Stimulated activated CD4-positive, alpha-beta T cell treated with anti-CD3 and anti-CD28 coated beads, Interleukin-2, amount 100 ng/mL, for 4 hours (primary cell): ENCODE data around the gene PCIF1.
"Not testable (repeated sequence)": the region's sequence is repeated elsewhere in the genome, so short reads cannot be mapped to it uniquely, and the experiment has no call there.

Experiments
- DNase-seq: peaks from one replicate; pipeline ENCODE4 v3.0.0-alpha.2; 2020; ENCODE audit warnings: low read depth

PCIF1 gene

DNA sequence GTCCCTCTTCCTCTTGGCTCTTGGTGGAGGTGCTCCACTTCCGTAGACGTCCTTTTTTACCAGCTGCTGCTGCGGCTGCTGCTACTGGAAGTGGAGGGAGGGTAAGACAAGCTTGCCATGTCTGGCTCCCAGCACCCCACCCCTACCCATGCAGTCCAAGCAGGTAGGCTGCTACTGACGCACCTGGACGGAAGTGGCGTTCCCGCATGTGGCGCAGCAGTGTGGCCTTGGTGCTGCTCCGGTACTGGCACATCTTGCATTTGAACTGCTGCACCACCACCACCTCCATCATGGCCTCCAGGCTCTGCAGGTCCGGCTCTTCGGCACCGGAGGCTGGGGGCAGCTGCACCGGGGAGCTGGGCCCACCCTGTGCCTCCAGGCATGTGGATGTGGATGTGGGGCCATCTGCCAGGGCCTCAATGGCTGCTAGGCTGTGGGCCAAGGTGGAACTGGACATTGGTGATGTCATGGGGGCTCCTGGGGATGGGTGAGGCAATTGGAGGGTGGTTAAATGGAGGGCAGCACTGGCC lies 33.1 kb downstream of the PCIF1 start:
- no peak for DNase-seq

DNA sequence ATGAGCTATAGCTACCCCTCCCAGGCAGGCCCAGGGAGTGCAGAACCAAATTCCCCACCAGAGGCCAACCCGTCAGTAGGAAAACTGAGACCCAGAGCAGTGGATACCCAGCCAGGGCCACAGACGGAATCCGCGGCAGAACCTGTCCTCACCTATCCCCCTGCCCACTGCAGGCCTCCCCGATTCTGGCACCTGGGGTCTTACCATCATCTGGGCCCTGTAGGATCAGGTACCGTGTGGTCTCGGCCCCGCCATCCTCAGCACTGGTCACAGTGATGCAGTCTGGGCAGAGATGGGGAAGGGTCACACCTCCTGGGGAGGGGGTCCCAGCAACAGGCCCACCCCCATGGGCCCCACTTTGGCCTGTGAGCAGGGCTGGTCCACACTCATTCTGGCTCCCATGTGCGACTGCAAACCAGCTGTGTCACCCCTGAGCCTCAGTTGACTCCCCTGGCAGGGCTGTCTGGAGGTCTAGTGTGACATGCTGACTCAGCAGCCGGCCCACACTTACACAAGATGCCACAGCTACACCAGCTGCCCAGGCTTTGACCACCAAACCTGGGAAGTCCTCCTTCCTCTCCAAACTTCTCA lies 33.7 kb downstream of the PCIF1 start:
- DNase-seq = no peak

DNA sequence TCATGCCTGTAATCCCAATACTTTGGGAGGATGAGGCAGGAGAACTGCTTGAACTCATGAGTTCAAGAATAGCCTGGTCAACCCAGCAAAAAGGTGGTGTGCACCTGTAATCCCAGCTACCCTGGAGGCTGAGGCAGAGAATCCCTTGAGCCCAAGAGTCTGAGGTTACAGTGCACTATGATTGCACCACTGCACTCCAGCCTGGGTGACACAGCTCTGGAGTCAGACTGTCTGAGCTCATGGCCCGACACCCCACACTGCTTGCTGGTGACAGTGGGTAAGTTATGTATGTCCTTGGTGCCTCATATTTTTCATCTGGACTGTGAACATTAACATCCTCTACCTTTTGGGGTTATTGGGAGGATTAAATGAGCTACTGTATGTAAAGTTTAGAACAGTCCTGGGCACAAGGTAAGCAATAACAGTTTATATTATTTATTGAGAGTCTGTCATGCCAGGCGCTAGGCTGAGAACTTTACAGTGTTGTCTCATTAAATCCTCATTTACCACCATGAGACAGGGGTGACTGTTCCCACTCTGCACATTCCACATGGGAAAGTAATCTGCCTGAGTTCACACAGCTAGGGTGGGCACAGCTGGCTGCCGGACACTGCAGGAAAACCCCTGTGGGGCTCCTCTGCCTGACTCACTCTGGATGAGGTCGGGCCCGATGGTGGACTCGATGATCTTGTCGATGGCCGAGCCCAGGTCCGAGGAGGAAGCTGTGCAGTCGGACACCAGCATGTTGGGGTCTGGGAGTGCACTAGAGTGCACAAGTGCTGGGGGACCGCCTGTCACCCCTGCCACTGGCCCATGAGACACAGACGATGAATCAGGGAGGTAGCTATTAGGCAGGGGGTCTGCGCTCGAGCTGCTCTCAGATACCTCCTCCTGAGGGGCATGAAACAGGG lies 34.6 kb downstream of the PCIF1 start:
- DNase-seq = no peak

DNA sequence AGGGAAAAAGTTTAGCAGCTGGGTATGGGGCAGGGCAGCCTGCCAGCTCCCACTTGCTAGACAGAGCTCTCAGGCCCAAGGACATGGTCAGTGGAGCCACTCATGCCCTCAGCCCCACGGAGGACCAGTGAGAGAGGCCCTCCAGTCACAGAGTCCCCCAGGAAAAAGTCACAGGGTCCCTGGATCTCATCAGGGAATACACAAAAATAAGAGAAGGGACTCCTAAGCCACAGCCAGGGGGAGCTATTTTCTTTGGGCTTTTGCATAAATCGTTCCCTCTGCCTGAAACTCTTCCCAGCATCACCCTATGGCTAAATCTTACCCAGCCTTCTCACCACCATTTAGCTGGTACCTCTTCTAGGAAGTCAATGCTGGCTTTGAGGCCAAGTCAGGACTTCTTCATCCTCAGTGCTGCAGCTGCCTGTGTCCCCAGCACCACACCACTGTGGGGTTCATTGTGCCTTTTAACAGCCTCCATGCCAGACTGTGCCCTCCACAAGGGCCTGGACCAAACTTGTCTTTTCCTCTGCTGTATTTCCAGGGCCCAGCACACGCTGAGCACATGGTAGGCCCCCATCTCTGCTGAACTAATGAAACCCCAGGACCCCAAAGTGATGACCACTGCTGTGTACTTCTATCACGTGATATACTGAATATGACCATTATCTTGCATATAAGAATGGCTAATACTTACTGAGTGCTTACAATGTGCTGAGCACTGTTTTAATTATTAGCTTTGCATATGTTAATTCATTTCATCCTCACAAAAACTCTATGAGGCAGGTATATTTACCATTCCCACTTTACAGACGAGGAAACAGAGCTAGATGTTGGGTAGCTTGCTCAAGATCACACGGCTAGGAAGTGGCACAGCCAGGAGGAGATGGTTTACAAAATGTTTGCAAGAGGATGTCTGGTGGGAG lies 35.5 kb downstream of the PCIF1 start:
- no peak for DNase-seq

DNA sequence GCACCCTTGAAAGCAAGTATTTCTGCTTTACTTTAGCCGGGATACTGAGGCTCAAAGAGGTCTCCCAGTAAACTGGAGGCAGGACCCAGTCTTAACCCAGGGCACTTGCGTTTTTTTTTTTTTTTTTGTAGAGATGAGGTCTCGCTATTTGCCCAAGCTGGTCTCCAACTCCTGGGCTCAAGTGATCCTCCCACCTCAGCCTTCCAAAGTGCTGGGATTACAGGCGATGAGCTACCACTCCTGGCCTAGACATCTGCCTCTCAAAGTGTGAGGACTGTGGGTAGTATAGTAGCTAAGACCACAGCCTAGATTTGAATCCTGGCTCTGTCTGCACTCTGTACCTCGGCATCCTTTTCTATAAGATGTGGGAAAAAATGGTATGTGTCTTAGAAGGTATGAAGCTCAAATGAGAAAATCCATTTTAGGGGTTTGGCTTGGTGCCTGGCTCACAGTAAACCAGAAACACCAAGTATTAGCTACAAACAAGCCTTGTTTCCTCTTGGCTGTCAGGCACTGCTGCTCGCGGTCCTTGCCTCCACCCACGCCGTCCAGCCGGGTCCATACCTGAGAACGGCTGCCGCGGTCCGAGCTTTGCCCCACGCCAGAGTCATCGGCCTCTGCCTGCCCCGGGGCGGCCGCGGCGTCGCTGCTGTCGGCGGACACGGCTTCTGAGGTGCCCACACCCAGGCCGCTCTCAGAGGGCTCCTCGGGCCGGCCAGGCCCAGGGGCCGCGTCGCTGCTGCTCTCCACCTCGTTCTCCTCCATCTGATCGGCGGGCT lies 36.4 kb downstream of the PCIF1 start:
- no peak for DNase-seq

DNA sequence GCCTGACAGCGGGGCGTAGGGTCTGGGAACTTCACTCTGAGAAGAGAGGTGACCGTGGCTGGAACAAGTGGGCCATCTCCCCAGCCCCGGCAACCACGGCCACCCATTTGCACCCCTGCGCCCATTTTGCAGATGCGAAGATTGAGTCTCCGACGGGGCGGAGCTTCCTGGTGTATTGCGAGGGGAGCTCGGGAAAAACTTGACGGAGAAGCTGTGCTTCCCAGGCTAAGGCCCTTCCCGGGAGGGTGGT lies 36.9 kb downstream of the PCIF1 start:
- DNase-seq = no peak

DNA sequence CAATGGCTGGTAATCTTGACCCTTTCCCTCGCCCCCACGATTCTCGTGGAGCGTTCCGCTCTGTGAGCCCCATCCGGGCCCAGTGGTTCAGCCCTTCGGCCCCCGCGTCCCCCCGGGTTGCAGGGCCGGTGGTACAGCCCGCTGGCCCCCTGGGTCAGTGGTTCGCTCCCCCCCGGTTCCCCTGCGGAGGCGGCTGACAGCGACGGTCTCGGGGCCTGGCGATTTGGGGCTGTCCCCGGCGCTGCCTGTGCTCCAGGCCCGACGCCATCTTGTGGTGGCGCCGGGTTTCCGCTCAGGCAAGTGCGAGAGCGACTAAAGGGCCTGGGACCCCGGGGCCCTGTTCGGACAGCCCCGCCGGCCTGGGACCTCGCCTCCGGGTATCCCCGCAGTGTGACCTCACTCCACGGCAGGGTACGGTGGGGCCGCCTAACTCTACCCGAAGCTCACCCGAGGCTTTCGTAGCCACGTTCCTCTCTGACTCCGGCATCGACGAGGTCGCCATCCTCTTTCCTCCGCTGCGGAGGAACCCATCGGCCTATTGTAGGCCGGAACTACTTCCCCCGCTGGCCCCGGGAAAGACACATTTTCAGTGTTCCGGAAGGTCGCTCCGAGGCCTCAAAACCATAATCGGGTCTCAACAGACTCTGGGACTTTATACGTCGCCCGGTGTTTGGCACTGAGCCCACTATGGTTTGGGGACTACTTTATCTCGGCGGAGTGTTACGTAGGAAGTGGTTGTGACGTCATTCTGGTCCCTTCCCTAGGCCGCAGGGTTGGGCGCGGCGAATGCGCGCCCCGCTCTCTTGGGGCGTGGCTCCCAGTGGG lies 37.4 kb downstream of the PCIF1 start, which contains the start of gene ZNF335:
Gene ZNF335, minus strand, starts transcription at position 529 of the 825 bp plus-strand sequence. CDS start 793 bp downstream, outside the sequence.
- peak; percentile 90 for DNase-seq

DNA sequence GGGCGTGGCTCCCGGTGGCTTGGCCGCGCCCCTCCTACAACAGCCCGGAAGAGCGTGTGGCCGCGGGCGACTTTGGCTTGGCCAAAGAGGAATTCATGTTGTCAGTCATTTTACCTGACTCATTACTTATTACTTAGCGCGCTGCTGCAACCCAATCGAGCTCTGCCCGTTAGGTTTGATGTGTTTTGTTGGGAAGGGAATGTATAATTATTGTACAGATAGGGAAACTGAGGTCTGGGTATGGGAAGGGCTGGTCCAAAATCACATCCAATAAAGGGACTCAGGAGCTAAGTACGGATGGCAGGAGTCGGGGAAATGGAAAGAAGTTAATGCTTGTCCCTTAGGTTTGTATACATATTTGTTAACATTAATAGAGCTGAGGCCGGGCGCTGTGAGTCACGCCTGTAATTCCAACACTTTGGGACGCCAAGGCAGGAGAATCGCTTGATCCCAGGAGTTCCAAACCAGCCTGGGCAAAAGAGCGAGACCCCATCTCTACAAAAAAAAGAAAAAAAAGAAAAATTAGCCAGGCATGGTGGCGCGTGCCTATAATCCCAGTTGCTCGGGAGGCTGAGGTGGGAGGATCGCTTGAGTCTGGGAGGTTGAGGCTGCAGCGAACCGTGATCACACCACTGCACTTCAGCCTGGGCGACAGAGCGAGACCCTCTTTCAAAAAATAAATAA lies 38.2 kb downstream of the PCIF1 start:
- no peak for DNase-seq

DNA sequence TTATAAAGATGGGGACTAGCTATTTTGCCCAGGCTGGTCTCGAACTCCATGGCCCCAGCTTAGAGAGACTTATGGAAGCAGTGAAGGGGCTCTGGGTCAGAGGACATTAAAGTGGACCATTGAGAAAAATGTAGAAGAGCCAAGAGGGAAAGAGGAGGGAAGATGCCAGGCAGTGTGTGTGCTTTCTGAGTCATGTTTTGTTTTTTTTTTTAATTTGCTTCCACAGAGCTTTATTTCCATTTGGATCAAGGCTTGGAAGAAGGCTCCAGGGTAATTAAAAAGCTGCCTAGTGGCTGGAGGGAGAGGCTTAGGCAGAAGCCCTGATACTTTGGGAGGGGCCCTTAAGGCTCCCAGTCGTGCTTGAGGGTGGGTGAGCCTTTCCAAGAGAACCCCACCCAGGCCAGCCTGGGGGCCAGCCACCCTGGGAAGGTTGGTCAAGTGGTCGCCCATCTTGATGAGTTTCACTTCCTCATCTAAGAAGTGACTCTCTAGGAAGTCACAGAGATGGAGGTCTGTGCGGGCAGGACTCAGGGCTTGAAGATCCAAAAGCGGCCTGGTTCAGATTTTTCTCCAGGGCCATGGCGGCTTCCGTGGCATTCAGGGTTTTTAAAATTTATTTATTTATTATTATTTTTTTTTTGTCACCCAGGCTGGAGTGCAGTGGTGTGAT lies 40.5 kb downstream of the PCIF1 start:
- no peak for DNase-seq

DNA sequence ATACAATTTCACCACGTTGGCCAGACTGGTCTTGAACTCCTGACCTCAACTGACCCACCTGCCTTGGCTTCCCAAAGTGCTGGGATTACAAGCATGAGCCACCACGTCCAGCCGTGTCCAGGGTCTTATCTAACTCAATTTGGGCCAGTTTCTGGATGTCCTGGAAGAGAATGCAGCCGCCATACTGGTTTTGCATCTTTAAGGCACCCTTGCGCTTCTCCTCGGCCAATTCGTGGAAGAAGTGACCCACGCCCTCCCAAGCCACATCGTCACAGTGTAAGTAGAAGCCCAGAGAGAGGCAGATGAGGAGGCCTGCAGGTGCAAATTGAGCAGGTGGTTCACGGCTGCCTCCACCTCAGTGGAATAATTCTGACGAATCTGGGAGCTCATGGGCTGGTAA lies 41.2 kb downstream of the PCIF1 start:
- DNase-seq = no peak

DNA sequence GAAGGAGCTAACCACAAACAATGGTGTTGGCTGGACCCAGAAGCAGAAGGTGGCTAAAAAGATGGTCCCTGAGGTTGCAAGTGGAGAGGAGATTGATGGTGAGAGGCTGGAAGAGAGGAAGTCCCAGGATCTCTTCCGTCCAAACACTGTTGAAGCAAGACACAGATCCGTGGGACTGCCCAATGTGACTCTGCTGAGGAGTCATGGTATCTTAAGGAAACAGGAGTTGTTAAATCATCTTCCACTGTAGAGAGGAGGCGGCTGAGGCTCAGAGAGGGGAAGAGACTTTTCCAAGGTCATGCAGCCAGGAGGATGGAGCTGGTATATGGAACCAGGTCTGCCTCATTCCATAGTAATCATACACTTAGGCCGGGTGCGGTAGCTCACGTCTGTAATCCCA lies 41.6 kb downstream of the PCIF1 start:
- DNase-seq = no peak

DNA sequence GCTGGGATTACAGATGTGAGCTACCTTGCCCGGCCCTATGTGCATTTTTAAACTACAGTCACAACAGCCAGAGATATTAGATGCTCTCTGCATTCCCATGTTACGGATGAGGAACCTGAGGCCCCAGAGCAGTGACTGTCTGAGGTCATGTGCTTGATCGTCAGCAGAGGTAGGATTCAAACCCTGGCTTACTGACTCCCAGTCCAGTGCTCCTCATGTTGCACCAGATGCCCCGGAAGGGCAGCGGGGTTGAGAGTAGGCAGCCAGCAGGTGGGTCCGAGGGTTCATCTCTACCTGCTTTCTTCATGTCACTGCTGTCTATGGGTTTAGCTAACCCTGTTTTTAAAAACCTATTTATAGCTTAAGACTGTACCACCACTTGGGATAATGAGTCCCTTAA lies 46.8 kb downstream of the PCIF1 start:
- no peak for DNase-seq

DNA sequence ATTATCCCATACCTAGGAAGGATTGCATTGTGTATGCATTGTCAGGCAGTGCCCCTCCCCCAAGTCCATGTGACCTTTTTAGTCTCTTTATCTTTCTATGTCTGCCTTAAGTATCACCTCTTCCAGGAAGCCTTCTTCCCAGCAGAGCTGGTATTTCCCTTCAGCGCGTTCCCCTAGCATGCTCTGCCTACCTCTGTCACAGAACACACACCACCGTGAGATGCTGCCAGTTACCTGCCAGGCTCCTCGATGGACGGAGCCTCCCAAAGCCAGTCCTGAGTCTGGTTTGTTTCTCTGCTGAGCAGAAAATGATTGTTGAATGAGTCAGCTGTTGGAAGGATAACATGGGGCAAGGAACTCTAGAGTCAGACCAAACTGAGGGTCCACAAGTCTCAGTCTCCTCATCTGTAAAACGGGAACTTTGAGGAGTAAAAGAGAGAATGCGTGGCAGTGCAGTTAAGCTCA lies 48.8 kb downstream of the PCIF1 start:
- no peak for DNase-seq

DNA sequence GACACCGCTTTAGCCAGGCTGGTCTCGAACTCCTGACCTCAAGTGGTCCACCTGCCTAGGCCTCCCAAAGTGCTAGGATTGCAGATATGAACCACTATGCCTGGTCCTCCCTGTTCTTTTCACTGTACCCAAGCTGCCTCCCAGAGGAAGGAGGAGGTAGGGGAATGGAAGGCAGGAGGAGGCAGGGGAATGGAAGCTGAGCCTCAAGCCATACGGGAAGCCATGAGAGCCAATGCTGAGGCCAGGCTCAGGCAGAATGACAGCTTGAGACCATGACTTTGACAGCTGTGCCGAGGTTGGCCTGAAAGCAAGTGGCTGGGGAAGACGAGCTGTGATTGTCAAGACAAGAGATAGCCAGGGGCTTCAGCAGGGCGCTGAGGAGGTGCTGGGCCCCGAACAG lies 51.1 kb downstream of the PCIF1 start:
- DNase-seq = no peak

DNA sequence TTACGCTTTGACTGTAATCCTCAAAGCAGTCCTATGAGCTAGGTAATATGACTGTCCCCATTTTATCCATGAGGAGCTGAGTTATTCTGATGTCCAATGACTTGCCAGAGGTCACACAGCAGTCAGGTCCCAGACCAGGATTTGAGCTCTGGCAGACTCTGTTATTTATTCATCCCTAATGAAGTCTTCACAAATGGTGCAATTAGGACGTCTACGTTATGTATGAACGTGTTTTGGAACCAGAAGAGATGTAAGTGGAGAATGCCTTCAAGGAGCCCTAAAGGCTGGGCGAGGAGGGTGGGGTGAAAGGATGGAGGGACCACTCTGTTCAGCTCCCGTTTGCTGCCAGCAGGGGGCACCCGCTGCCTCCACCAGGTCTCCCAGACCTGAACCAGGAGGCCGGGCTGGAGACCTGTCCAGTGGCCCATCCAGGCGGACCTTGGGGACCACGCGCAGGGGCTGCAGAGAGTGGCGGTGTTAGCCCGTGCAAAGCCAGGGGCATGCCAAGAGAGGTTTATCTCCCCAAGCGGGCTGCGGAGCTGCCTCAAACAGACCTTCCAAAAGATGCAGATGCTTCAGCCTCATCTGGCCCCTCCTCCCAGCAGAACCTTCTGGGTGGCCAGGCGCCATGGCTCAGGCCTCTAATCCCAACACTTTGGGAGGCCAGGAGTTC lies 52.8 kb downstream of the PCIF1 start:
- DNase-seq = peak; percentile 50

DNA sequence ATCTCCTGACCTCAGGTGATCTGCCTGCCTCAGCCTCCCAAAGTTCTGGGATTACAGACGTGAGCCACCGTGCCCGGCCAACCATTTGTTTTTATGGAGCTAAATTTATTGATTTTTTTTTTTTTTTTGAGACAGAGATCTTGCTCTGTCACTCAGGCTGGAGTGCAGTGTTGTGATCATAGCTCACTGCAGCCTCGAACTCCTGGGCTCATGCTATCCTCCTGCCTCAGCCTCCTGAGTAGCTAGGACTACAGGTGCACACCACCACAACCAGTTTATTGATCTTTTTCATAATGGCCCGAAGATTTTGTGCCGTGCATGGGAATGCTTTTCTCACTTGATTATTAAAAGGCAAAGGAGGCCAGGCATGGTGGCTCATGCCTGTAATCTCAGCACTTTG lies 54.3 kb downstream of the PCIF1 start:
- DNase-seq = not testable (repeated sequence)

DNA sequence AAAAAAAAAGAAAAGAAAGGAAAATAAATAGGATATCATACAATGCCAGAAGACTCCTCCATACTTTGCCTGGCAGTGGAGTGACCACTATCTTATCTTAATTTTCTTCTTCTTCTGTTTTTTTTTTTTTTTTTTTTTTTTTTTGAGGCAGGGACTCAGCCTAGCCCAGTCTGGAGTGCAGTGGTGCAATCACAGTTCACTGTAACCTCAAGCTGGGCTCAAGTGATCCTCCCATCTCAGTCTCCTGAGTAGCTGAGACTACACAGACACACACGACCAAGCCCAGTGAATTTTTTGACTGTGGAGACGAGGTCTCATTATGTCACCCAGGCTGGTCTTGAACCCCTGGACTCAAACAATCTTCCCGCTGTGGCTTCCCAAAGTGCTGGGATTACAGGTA lies 57.1 kb downstream of the PCIF1 start:
- no peak for DNase-seq

DNA sequence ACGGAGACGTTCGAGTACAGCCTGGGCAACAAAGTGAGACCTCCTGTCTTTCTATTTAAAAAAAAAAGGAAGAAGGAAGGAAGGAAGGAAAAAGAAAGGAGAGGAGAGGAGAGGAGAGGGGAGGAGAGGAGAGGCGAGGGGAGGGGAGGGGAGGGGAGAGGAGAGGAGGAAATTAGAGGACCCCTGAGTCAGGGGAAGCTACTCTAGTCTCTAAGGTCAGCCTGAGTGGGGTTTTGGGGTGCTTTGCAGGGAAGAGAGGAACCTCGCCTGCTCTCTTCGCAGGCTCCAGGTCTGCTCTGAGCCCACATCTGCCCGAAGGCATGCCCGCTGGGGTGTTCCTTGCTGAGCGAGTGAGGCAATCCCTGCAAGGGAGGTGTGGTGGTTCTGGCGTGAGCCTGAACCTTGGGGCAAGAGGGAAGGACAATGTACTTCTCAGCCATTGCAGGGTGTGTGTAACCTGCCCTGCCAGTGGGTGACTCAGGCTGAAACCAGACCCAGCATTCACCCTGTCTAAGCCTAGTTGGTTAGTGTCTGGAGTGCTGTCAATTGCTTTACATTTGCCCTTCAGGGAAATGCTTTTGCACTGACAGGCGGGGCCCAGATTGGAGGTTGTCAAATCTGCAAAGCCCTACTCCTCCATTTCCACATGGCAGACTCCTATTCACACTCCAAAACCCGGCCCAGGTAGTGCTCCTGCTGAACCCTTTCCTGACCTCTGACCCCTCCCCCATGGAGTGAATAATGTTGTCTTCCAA lies 58.9 kb downstream of the PCIF1 start:
- DNase-seq = no peak
